Left lobe of liver (tissue), 2 donors: ENCODE results near the gene VWF. TPM values are rescaled to one million over a fixed set of nuclear protein-coding genes. Genes with fewer than 3 reads are reported as not detected.
"Not testable (repeated sequence)": the region's sequence is repeated elsewhere in the genome, so short reads cannot be mapped to it uniquely, and the experiment has no call there.

Source experiments
- ATAC-seq: fragments of 200-7000 bp; cut with Tn5 transposase; one replicate; pipeline ENCODE4 v1.9.1; 2020; ENCODE audit warnings: mild to moderate bottlenecking, moderate library complexity
- DNase-seq: peaks from one replicate; pipeline ENCODE4 v3.0.0-alpha.2; 2020; ENCODE audit warnings: low spot score
- total RNA-seq: library from RNA; stranded (reverse); gene quantifications from one replicate; pipeline ENCODE4 v1.2.1, GENCODE V29; 2021
- donor health status: DM: no; HTN: no; CAD: no; lungs with moderate emphysema.
- donor health status: DM: no; HTN: yes; CAD: no.

Gene VWF
- 6.4 TPM for total RNA-seq

GRCh38 chr12:6124411-6125309 is at the start of gene VWF:
VWF (minus strand) TSS chr12:6124670; CDS start chr12:6123196, 1,474 bp downstream.
- DNase-seq (no peak), ATAC-seq (no peak)

- ATAC-seq (no peak), DNase-seq (no peak)
These were observed 48.4 kb upstream of the VWF start for GRCh38 chr12:6172862-6173261.

- ATAC-seq (no peak), DNase-seq (no peak)
These were observed 47.6 kb upstream of the VWF start for GRCh38 chr12:6172086-6172485.

- ATAC-seq (peak; percentile 56), DNase-seq (no peak)
These were observed 47.0 kb upstream of the VWF start for GRCh38 chr12:6171409-6172015.

GRCh38 chr12:6167327-6168280 is 43.1 kb upstream of the VWF start:
- ATAC-seq: peak; percentile 48
- DNase-seq: no peak

- ATAC-seq (no peak), DNase-seq (no peak)
These were observed 42.3 kb upstream of the VWF start for GRCh38 chr12:6166808-6167207.

- DNase-seq: no peak
- peak; percentile 80 for ATAC-seq
These were observed 40.9 kb upstream of the VWF start for GRCh38 chr12:6165395-6165794.

- DNase-seq (no peak), ATAC-seq (no peak)
These were observed 39.1 kb upstream of the VWF start for GRCh38 chr12:6163416-6164060.

GRCh38 chr12:6161124-6161882 is 36.8 kb upstream of the VWF start:
- ATAC-seq: no peak

GRCh38 chr12:6160049-6160649 is 35.7 kb upstream of the VWF start:
- ATAC-seq, DNase-seq: not testable (repeated sequence)

More at GRCh38 chr12:6161124-6161882, 36.8 kb upstream of the VWF start:
- no peak for DNase-seq

GRCh38 chr12:6159166-6160011 is 34.9 kb upstream of the VWF start:
- ATAC-seq, DNase-seq: not testable (repeated sequence)

- no peak for DNase-seq
These were observed 34.3 kb upstream of the VWF start for GRCh38 chr12:6158749-6159148.

GRCh38 chr12:6158255-6158654 is 33.8 kb upstream of the VWF start:
- peak; percentile 43 for ATAC-seq
- DNase-seq: no peak

More at GRCh38 chr12:6158749-6159148, 34.3 kb upstream of the VWF start:
- peak; percentile 19 for ATAC-seq

GRCh38 chr12:6157482-6157881 is 33.0 kb upstream of the VWF start:
- DNase-seq (no peak), ATAC-seq (no peak)

GRCh38 chr12:6154730-6155459 is 30.4 kb upstream of the VWF start:
- DNase-seq (no peak), ATAC-seq (peak; percentile 23)

- not testable (repeated sequence) for ATAC-seq, DNase-seq
These were observed 24.3 kb upstream of the VWF start for GRCh38 chr12:6148722-6149121.

- ATAC-seq: no peak
These were observed 23.6 kb upstream of the VWF start for GRCh38 chr12:6148061-6148460.

GRCh38 chr12:6146951-6147350 is 22.5 kb upstream of the VWF start:
- ATAC-seq (no peak), DNase-seq (no peak)

More at GRCh38 chr12:6148061-6148460, 23.6 kb upstream of the VWF start:
- no peak for DNase-seq
